IPS-18a (cell line): ENCODE measurements around the gene ZSCAN30.
"Not testable (repeated sequence)": the region's sequence is repeated elsewhere in the genome, so short reads cannot be mapped to it uniquely, and the experiment has no call there.

ENCODE experiments used
- H3K27ac ChIP-seq: one replicate; pipeline ENCODE4 v1.5.1; 2013; ENCODE audit warnings: low read length
- H3K27me3 ChIP-seq: one replicate; pipeline ENCODE4 v1.6.1; 2013; ENCODE audit warnings: mild to moderate bottlenecking, low read length; ENCODE audit not compliant: control insufficient read depth, insufficient read depth
- H3K36me3 ChIP-seq: one replicate; pipeline ENCODE4 v1.6.1; 2013; ENCODE audit warnings: low read depth, low read length; ENCODE audit not compliant: control insufficient read depth
- H3K4me1 ChIP-seq: one replicate; pipeline ENCODE4 v1.6.1; 2013; ENCODE audit warnings: low read depth, low read length; ENCODE audit not compliant: control insufficient read depth
- H3K4me3 ChIP-seq: one replicate; pipeline ENCODE4 v1.5.1; 2013; ENCODE audit warnings: low read length
- H3K9ac ChIP-seq: one replicate; pipeline ENCODE4 v1.6.1; 2013; ENCODE audit warnings: mild to moderate bottlenecking, low read length, moderate library complexity
- H3K9me3 ChIP-seq: one replicate; pipeline ENCODE4 v1.6.1; 2013; ENCODE audit warnings: low read depth, low read length; ENCODE audit not compliant: control insufficient read depth

Gene ZSCAN30

DNA sequence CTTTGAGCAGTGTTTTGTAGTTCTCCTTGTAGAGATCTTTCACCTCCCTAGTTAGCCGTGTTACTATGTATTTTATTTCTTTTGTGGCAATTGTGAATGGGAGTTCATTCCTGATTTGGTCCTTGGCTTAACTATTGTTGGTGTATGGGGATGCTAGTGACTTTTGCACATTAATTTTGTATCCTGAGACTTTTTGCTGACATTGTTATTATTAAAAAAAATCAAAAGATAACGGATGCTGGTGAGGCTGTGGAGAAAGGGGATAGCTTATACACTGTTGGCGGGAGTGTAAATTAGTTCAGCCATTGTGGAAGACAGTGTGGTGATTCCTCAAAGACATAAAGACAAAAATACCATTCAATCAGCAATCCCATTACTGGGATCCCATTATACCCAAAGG, 66.2 kb downstream of the ZSCAN30 start:
- no peaks in the 10 kb centered on the region for H3K27me3 ChIP-seq
- no peak overlapping the region for H3K27ac ChIP-seq
- H3K36me3 ChIP-seq, result no peaks in the 10 kb centered on the region
- no peak overlapping the region for H3K4me3 ChIP-seq
- peaks cover 3% of the 10 kb centered on the region for H3K4me1 ChIP-seq
- no peaks in the 10 kb centered on the region for H3K9me3 ChIP-seq
- H3K9ac ChIP-seq, result no peak overlapping the region

DNA sequence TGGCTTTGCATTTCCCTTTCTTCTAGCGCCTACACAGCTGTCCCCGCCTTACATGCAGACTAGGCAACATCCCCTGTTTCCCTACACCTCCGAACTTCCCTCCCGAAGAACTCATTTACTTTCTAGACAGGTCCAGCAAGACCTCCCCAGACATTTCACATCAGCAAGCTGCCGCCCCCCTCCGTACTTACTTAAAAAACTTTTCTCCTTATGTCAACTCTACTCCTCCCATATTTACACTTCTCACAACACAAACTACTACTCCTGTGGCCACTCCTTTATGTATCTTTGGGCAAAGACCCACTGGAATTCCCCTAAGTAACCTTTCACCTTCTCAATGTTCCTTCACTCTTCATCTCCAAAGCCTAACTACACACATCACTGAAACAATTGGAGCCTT, 69.6 kb downstream of the ZSCAN30 start:
- Histone ChIP-seq H3K27ac (no peak overlapping the region), H3K27me3 (no peaks in the 10 kb centered on the region), H3K4me3 (no peak overlapping the region), H3K4me1 (peaks cover 6% of the 10 kb centered on the region), H3K9me3 (no peaks in the 10 kb centered on the region), H3K9ac (no peak overlapping the region), H3K36me3 (no peaks in the 10 kb centered on the region)

DNA sequence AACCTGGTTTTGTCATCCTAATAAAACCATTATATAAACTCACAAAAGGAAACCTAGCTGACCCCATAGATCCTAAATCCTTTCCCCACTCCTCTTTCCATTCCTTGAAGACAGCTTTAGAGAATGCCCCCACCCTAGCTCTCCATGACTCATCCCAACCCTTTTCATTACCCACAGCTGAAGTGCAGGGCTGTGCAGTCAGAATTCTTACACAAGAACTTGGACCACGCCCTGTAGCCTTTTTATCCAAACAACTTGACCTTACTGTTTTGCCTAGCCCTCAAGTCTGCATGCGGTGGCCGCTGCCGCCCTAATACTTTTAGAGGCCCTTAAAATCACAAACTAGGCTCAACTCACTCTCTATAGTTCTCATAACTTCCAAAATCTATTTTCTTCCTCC, 70.7 kb downstream of the ZSCAN30 start:
- not testable (repeated sequence) for H3K36me3 ChIP-seq, H3K4me3 ChIP-seq, H3K27me3 ChIP-seq, H3K27ac ChIP-seq, H3K9me3 ChIP-seq, H3K9ac ChIP-seq
- H3K4me1 ChIP-seq, result peaks cover 17% of the 10 kb centered on the region

DNA sequence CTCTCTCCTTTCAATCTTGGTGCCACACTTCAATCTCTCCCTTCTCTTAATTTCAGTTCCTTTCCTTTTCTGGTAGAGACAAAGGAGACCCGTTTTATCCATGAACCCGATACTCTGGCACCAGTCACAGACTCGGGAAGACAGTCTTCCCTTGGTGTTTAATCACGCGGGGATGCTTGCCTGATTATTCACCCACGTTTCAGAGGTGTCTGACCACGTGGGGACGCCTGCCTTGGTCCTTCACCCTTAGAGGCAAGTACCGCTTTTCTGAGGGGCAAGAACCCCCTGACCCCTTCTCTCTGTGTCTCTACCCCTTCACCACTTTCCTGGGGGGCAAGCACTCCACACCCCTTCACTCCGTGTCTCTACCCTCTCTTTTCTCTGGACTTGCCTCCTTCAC, 73.4 kb downstream of the ZSCAN30 start:
- not testable (repeated sequence) for H3K36me3 ChIP-seq

DNA sequence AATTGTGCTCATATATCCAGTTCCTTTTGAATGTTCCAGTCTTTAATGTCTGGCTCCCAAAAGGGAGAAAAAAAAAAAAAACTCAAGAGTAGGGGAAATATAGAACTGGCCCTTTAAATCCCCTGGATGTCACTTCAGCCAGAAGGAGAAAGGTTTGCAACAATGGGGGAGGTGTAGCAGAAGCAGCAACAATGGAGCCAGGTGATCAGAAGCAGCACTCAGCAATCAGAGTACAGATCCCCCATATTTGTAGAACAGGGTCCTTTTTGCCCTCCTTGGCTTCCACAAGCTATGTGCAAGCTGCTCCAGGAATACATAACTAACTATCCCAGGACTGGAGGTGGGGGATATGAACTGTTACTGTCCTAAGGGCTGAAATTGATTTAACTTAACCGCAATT, 75.0 kb downstream of the ZSCAN30 start:
- Histone ChIP-seq H3K27me3 (no peaks in the 10 kb centered on the region), H3K9me3 (no peaks in the 10 kb centered on the region), H3K9ac (peak overlapping the region; percentile 39), H3K36me3 (no peaks in the 10 kb centered on the region), H3K4me3 (peak overlapping the region; percentile 20), H3K4me1 (peaks cover 14% of the 10 kb centered on the region), H3K27ac (peak overlapping the region; percentile 49)

More for the DNA sequence above, 73.4 kb downstream of the ZSCAN30 start:
- not testable (repeated sequence) for H3K9ac ChIP-seq, H3K4me3 ChIP-seq, H3K27me3 ChIP-seq, H3K9me3 ChIP-seq, H3K27ac ChIP-seq
- peaks cover 17% of the 10 kb centered on the region for H3K4me1 ChIP-seq

DNA sequence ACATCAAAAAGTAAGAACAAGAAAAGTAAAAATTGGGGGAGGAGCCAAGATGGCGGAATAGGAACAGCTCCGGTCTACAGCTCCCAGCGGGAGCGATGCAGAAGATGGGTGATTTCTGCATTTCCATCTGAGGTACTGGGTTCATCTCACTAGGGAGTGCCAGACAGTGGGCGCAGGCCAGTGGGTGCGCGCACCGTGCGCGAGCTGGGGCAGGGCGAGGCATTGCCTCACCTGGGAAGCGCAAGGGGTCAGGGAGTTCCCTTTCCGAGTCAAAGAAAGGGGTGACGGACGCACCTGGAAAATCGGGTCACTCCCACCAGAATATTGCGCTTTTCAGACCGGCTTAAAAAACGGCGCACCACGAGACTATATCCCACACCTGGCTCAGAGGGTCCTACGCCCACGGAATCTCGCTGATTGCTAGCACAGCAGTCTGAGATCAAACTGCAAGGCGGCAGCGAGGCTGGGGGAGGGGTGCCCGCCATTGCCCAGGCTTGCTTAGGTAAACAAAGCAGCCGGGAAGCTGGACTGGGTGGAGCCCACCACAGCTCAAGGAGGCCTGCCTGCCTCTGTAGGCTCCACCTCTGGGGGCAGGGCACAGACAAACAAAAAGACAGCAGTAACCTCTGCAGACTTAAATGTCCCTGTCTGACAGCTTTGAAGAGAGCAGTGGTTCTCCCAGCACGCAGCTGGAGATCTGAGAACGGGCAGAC, 84.1 kb downstream of the ZSCAN30 start:
- not testable (repeated sequence) for H3K36me3 ChIP-seq, H3K9me3 ChIP-seq, H3K4me1 ChIP-seq, H3K9ac ChIP-seq, H3K27me3 ChIP-seq, H3K4me3 ChIP-seq, H3K27ac ChIP-seq

DNA sequence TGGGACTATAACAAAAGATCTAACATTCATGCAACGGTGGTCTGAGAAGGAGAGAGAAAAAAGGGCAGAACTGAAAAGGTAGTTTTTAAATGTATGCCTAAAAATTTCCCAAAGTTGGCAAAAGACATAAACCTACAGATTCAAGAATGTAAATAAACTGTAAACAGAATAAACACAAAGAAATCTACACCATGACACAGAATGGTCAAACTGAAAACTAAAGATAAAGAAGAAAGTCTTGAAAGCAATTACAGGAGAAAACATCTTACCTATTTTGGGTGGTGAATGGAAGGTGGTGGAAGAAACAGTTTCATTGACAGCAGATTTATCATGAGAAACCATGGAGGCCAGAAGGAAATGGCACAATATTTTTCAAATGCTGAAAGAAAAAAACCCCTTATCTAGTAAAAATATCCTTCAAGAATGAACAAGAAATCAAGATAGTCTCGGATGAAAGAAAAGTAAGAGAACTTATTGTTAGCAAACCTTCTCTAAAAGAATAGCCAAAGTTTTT, 84.8 kb downstream of the ZSCAN30 start:
- H3K27me3 ChIP-seq, result no peaks in the 10 kb centered on the region
- no peak overlapping the region for H3K4me3 ChIP-seq

DNA sequence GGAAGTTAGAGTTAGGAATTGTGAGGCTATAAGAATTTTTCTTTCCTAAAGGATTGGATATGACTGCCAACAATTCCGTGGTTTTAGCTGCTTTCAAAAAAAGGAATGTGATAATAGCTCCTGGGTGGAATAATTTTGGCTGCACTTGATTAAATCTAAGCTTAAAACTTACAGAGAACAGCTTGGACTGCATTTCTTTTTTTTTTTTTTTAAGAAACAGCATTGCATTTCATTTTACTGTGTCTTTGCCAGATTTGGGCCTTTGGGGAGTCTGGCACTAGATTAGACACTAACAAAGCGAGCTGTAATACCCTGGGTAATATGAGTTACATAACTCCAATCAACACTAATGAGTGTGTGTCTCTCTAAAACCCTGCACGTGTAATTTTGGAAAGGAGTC, 87.0 kb downstream of the ZSCAN30 start:
- no peaks in the 10 kb centered on the region for H3K4me1 ChIP-seq
- no peak overlapping the region for H3K27ac ChIP-seq
- H3K36me3 ChIP-seq, result no peaks in the 10 kb centered on the region
- no peak overlapping the region for H3K9ac ChIP-seq
- no peaks in the 10 kb centered on the region for H3K27me3 ChIP-seq
- H3K4me3 ChIP-seq, result no peak overlapping the region
- H3K9me3 ChIP-seq, result peaks cover 6% of the 10 kb centered on the region

More for the DNA sequence above, 84.8 kb downstream of the ZSCAN30 start:
- peaks cover 6% of the 10 kb centered on the region for H3K9me3 ChIP-seq
- H3K27ac ChIP-seq, result no peak overlapping the region
- no peak overlapping the region for H3K9ac ChIP-seq
- no peaks in the 10 kb centered on the region for H3K4me1 ChIP-seq
- H3K36me3 ChIP-seq, result no peaks in the 10 kb centered on the region

DNA sequence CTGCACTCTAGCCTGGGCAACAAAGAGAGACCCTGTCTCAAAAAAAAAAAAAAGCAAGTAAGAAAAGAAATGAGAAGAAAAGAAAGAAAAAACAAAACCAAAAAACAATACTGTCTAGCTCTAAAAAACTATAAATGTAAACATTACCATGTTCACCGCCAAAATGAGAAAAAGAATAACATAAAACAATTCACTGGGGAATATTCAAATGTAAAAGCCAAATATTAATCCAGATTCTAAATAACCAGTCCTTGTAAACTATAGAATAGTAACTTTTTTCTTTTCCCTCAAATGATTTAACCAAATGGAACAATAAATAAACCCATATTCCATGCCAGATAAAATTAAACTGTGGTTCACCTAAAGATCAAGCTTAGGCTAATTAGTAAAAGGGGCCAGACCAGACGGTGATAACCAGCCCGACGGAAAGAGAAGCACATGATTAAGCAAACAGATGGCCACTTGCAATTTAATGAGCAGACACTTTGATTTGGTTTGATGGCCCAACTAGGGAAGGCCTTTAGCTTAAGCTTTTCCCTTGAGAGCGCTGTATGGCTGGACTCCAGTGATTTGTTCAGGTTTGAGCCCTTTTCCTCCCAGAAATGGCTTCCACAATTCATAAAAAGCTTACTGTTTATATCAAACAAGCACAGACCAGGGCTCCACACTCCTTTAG, 88.6 kb downstream of the ZSCAN30 start:
- H3K27ac ChIP-seq, result no peak overlapping the region
- no peaks in the 10 kb centered on the region for H3K4me1 ChIP-seq
- H3K9ac ChIP-seq, result no peak overlapping the region
- peaks cover 6% of the 10 kb centered on the region for H3K9me3 ChIP-seq
- H3K36me3 ChIP-seq, result no peaks in the 10 kb centered on the region
- no peak overlapping the region for H3K4me3 ChIP-seq
- H3K27me3 ChIP-seq, result no peaks in the 10 kb centered on the region
